BJ (cell line): ENCODE measurements around the gene RBM20. TPM values are rescaled to one million over a fixed set of nuclear protein-coding genes. Genes with fewer than 3 reads are reported as not detected.

Experiments
- CTCF ChIA-PET: fragments of 350-600 bp; formaldehyde crosslinking; extraction: SDS; loops from one replicate; lab custom pipeline; 2021; ENCODE audit warnings: antibody characterized with exemption, inconsistent platforms; lab: Yijun Ruan, JAX
- POLR2A ChIA-PET: fragments of 300-600 bp; sonication (Branson Sonifier 250); formaldehyde crosslinking; extraction: SDS; loops from one replicate; lab custom pipeline; 2021; ENCODE audit warnings: antibody characterized with exemption; lab: Charles Lee
- DNase-seq: peaks from one replicate; pipeline ENCODE4 v3.0.0-alpha.2; 2011; ENCODE audit warnings: low read depth
- H3K27me3 ChIP-seq: 2 replicates; pipeline ENCODE4 v1.6.0; 2011; ENCODE audit warnings: low read length; ENCODE audit not compliant: control insufficient read depth, insufficient read depth
- H3K36me3 ChIP-seq: 2 replicates; pipeline ENCODE4 v1.5.1; 2011; ENCODE audit warnings: low read length; ENCODE audit not compliant: control insufficient read depth, insufficient read depth
- H3K4me3 ChIP-seq: 2 replicates; pipeline ENCODE4 v1.5.1; 2011; ENCODE audit warnings: low read depth, mild to moderate bottlenecking, control low read depth, low read length
- polyA minus RNA-seq: library from RNA; depleted of rRNA, polyadenylated mRNA; stranded (reverse); fragments of >200 nt; gene quantifications from 2 replicates; pipeline ENCODE4 v1.2.3, GENCODE V29; 2011; rRNA and poly(A)+ RNA removed
- polyA plus RNA-seq: library from polyadenylated mRNA; depleted of rRNA; stranded (reverse); fragments of >200 nt; gene quantifications from 2 replicates; pipeline ENCODE4 v1.2.3, GENCODE V29; 2011; rRNA removed
- TF ChIP-seq, protein P1 (sequence below): IDR thresholded peaks from 2 replicates; pipeline ENCODE4 v1.5.1; 2011; ENCODE audit warnings: low read depth, mild to moderate bottlenecking, control low read depth, inconsistent platforms, low read length, moderate library complexity; ENCODE audit not compliant: insufficient read depth

Gene RBM20
- polyA plus RNA-seq (not detected in 2 replicates), polyA minus RNA-seq (not detected in 2 replicates)

DNA sequence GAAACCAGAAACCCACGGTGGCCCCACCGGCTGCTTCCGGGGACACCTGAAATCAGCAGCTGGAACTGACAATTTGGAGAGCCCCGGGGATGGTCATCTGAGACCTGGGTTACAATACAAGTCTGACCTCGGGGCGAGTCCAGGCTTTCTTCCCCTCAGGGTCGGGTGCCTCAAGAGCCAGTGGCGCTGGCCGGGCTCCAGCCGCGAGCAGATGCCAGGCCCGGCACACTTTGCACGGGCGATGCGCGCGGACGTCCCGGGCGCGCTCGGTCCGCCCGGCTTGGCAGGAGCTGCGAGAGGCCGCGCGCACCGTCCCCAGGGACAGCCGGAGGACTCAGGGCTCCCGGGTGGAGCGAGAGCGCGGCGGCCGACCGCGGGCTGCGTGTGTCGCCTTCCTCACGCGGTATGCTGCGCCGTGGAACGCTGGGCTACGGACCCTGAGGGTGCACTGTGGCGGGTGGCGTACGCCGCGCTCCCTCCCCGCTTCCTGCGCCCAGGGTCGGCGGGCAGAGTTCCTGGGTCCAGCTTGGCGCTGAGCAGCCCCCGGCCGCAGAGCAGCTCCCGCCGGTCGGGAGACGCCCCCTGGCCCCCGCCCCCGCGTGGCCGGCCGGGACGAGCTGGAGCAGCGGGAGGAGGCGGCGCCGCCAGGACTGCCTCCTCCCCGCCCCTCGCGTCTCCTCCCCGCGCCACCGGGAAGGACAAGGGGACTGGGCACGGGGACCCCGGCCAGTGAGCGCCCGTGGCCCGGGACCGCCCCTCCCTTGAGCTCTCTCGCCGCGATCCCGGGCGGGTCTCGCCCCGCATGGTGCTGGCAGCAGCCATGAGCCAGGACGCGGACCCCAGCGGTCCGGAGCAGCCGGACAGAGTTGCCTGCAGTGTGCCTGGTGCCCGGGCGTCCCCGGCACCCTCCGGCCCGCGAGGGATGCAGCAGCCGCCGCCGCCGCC is at the start of gene RBM20:
Gene RBM20, plus strand, starts transcription at position 684 of the 945 bp plus-strand sequence. Its CDS starts 119 bp downstream, at position 803.
- H3K27me3 ChIP-seq = peaks cover 41% of the 10 kb centered on the region
- H3K36me3 ChIP-seq = no peaks in the 10 kb centered on the region
- peak within 1 kb of the TSS; percentile 35 for H3K4me3 ChIP-seq
- TF ChIP-seq, protein P1, sequence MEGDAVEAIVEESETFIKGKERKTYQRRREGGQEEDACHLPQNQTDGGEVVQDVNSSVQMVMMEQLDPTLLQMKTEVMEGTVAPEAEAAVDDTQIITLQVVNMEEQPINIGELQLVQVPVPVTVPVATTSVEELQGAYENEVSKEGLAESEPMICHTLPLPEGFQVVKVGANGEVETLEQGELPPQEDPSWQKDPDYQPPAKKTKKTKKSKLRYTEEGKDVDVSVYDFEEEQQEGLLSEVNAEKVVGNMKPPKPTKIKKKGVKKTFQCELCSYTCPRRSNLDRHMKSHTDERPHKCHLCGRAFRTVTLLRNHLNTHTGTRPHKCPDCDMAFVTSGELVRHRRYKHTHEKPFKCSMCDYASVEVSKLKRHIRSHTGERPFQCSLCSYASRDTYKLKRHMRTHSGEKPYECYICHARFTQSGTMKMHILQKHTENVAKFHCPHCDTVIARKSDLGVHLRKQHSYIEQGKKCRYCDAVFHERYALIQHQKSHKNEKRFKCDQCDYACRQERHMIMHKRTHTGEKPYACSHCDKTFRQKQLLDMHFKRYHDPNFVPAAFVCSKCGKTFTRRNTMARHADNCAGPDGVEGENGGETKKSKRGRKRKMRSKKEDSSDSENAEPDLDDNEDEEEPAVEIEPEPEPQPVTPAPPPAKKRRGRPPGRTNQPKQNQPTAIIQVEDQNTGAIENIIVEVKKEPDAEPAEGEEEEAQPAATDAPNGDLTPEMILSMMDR = no peak
- POLR2A ChIA-PET = no interaction called here
- no peak for DNase-seq
- CTCF ChIA-PET = interaction anchor here (1.7 kb wide), 1 partner anchor 28 kb away, joined by 10 read pairs; no protein-coding TSS in a partner anchor

DNA sequence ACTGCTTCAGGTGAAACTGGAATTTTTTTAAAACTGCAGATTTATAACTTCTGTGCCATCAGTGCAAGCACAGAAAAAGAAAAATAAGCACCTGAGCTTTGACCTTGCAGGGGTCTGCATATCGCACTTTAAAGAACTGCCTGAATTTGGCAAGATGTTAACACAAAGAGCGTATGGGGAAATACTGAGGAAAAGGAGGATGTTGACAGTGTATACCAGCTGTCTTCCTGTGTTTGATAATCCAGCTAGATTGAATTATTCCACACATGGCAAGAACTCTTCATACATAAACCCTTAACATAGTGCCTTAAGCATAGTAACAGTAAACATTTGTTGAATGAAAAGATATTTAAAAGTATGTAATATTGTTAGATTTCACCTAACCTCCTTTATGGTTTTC is 46.7 kb upstream of the RBM20 start:
- TF ChIP-seq, protein P1 = no peak
- DNase-seq = no peak
- no peak overlapping the region for H3K4me3 ChIP-seq
- peaks cover under 1% of the 10 kb centered on the region; the same call in 1 of the 2 replicates for H3K36me3 ChIP-seq
- H3K27me3 ChIP-seq = no peaks in the 10 kb centered on the region
- POLR2A ChIA-PET = no interaction called here
- CTCF ChIA-PET = interaction anchor here (1.1 to 1.5 kb wide), 3 partner anchors 14 to 291 kb away, joined by 3 to 4 read pairs (median 3); no protein-coding TSS in a partner anchor

DNA sequence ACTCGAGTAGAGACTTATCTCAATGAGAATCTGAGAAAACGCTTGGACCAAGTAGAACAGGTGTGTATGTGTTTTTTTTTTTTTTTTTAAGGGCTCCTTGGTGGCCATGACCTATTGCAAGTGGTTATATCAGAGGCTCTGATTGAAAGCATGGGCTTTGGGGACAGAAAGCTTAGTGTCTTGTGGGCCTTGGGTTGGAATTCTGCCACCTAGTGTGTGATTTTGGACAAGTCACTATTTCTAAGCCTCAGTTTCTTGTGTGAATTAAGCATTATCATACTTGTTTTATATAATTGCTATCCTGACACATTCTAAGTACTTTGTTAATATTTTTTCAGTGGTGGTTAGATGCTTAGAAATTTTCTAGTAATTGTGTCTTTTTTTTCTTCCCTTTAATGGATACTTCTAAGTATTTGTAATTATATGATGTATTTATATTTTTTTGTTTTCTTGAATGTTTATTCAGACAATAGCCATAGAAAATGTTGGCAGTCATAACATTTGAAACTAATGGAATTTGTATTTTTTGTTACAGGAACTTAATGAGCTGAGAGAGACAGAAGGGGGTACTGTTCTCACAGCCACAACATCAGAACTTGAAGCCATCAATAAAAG is 43.5 kb upstream of the RBM20 start:
- POLR2A ChIA-PET = no interaction called here
- Histone ChIP-seq H3K27me3 (no peaks in the 10 kb centered on the region), H3K36me3 (peaks cover 1% of the 10 kb centered on the region; the same call in 1 of the 2 replicates), H3K4me3 (no peak overlapping the region)
- CTCF ChIA-PET = interaction anchor here (0.7 to 3.2 kb wide), 14 partner anchors 10 to 296 kb away, joined by 3 to 14 read pairs (median 4); partner anchors contain the start of gene SMNDC1
- no peak for DNase-seq
- TF ChIP-seq, protein P1 = peak; percentile 55

DNA sequence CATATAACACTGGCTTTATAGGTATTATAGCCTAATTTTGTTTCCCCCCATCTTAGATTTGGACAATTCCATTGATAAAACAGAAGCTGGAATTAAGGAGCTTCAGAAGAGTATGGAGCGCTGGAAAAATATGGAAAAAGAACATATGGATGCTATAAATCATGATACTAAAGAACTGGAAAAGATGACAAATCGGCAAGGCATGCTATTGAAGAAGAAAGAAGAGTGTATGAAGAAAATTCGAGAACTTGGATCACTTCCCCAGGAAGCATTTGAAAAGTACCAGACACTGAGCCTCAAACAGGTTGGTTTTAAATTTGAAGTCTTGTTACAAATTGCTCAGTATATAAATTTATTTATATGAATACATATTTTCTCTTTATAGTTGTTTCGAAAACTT is 42.6 kb upstream of the RBM20 start:
- peaks cover 3% of the 10 kb centered on the region for H3K36me3 ChIP-seq
- ChIA-PET CTCF (interaction anchor here (2.1 to 3.2 kb wide), 2 partner anchors 291 to 294 kb away, joined by 7 to 11 read pairs; no protein-coding TSS in a partner anchor), POLR2A (no interaction called here)
- H3K27me3 ChIP-seq = no peaks in the 10 kb centered on the region
- TF ChIP-seq, protein P1 = no peak
- no peak overlapping the region for H3K4me3 ChIP-seq
- no peak for DNase-seq
